Measurements from ENCODE around the gene AGAP1. TPM values are rescaled to one million over a fixed set of nuclear protein-coding genes. Genes with fewer than 3 reads are reported as not detected.

Gene AGAP1
- total RNA-seq, 2 experiments from 2014 or later = 0.95 to 1.1 TPM

GRCh38 chr2:235831755-235832154, 337.9 kb downstream of the AGAP1 start:
- Mint-ChIP-seq H3K27ac (no peak overlapping the region), H3K27me3 (ENCODE audit: low read depth) (peaks cover 2% of the 10 kb centered on the region), H3K4me3 (no peak overlapping the region), H3K9me3 (no peaks in the 10 kb centered on the region), H3K36me3 (ENCODE audit: low read depth) (no peaks in the 10 kb centered on the region), H3K4me1 (ENCODE audit: low read depth) (no peaks in the 10 kb centered on the region)
- no peak for DNase-seq
- intact Hi-C loops (cut with micrococcal nuclease) = no loop called here
- CTCF ChIA-PET = no interaction called here

GRCh38 chr2:235832941-235833340, 339.1 kb downstream of the AGAP1 start:
- Mint-ChIP-seq H3K27me3 (ENCODE audit: low read depth) (peaks cover 2% of the 10 kb centered on the region), H3K9me3 (no peaks in the 10 kb centered on the region), H3K36me3 (ENCODE audit: low read depth) (no peaks in the 10 kb centered on the region), H3K4me3 (no peak overlapping the region), H3K27ac (no peak overlapping the region), H3K4me1 (ENCODE audit: low read depth) (no peaks in the 10 kb centered on the region)
- intact Hi-C loops (cut with micrococcal nuclease) = no loop called here
- DNase-seq = no peak
- CTCF ChIA-PET = interaction anchor here (0.8 kb wide), 1 partner anchor 18 kb away, joined by 3 read pairs; no protein-coding TSS in a partner anchor

- no peaks in the 10 kb centered on the region for H3K9me3 Mint-ChIP-seq
- H3K36me3 Mint-ChIP-seq (ENCODE audit: low read depth) = no peaks in the 10 kb centered on the region
- no peak overlapping the region for H3K27ac Mint-ChIP-seq
- no peaks in the 10 kb centered on the region for H3K4me1 Mint-ChIP-seq (ENCODE audit: low read depth)
- DNase-seq = no peak
- H3K27me3 Mint-ChIP-seq (ENCODE audit: low read depth) = peaks cover 4% of the 10 kb centered on the region
- CTCF ChIA-PET = no interaction called here
- H3K4me3 Mint-ChIP-seq = no peak overlapping the region
- intact Hi-C loops (cut with micrococcal nuclease) = no loop called here
Measured at GRCh38 chr2:235833971-235834620, 340.3 kb downstream of the AGAP1 start.

GRCh38 chr2:235834781-235835180, 340.9 kb downstream of the AGAP1 start:
- no peaks in the 10 kb centered on the region for H3K4me1 Mint-ChIP-seq (ENCODE audit: low read depth)
- CTCF ChIA-PET = interaction anchor here (1.0 kb wide), 1 partner anchor 56 kb away, joined by 3 read pairs; no protein-coding TSS in a partner anchor
- no peak overlapping the region for H3K4me3 Mint-ChIP-seq
- no peak for DNase-seq
- no peaks in the 10 kb centered on the region for H3K36me3 Mint-ChIP-seq (ENCODE audit: low read depth)
- intact Hi-C loops (cut with micrococcal nuclease) = no loop called here
- peaks cover 4% of the 10 kb centered on the region for H3K27me3 Mint-ChIP-seq (ENCODE audit: low read depth)
- no peak overlapping the region for H3K27ac Mint-ChIP-seq
- H3K9me3 Mint-ChIP-seq = no peaks in the 10 kb centered on the region

GRCh38 chr2:235835810-235836209, 342.0 kb downstream of the AGAP1 start:
- H3K27ac Mint-ChIP-seq = no peak overlapping the region
- peaks cover 4% of the 10 kb centered on the region for H3K27me3 Mint-ChIP-seq (ENCODE audit: low read depth)
- H3K36me3 Mint-ChIP-seq (ENCODE audit: low read depth) = no peaks in the 10 kb centered on the region
- H3K4me1 Mint-ChIP-seq (ENCODE audit: low read depth) = no peaks in the 10 kb centered on the region
- no peak overlapping the region for H3K4me3 Mint-ChIP-seq
- no peaks in the 10 kb centered on the region for H3K9me3 Mint-ChIP-seq
- CTCF ChIA-PET = interaction anchor here (1.0 kb wide), 1 partner anchor 57 kb away, joined by 3 read pairs; no protein-coding TSS in a partner anchor
- intact Hi-C loops (cut with micrococcal nuclease) = no loop called here
- no peak for DNase-seq

- Mint-ChIP-seq H3K36me3 (ENCODE audit: low read depth) (no peaks in the 10 kb centered on the region), H3K9me3 (no peaks in the 10 kb centered on the region), H3K4me1 (ENCODE audit: low read depth) (no peaks in the 10 kb centered on the region), H3K27ac (no peak overlapping the region), H3K27me3 (ENCODE audit: low read depth) (peaks cover 4% of the 10 kb centered on the region), H3K4me3 (no peak overlapping the region)
- intact Hi-C loops (cut with micrococcal nuclease) = no loop called here
- DNase-seq = no peak
- CTCF ChIA-PET = no interaction called here
Measured at GRCh38 chr2:235836491-235836911, 342.7 kb downstream of the AGAP1 start.

GRCh38 chr2:235839226-235839625, 345.4 kb downstream of the AGAP1 start:
- Mint-ChIP-seq H3K36me3 (ENCODE audit: low read depth) (no peaks in the 10 kb centered on the region), H3K27me3 (ENCODE audit: low read depth) (peaks cover 4% of the 10 kb centered on the region), H3K9me3 (no peaks in the 10 kb centered on the region), H3K27ac (no peak overlapping the region), H3K4me3 (no peak overlapping the region), H3K4me1 (ENCODE audit: low read depth) (no peaks in the 10 kb centered on the region)
- DNase-seq = no peak
- CTCF ChIA-PET = no interaction called here
- intact Hi-C loops (cut with micrococcal nuclease) = no loop called here

GRCh38 chr2:235839974-235840373, 346.1 kb downstream of the AGAP1 start:
- intact Hi-C loops (cut with micrococcal nuclease) = no loop called here
- DNase-seq = no peak
- H3K27me3 Mint-ChIP-seq (ENCODE audit: low read depth) = peaks cover 7% of the 10 kb centered on the region
- no peaks in the 10 kb centered on the region for H3K9me3 Mint-ChIP-seq
- H3K27ac Mint-ChIP-seq = no peak overlapping the region
- no peak overlapping the region for H3K4me3 Mint-ChIP-seq
- no peaks in the 10 kb centered on the region for H3K4me1 Mint-ChIP-seq (ENCODE audit: low read depth)
- CTCF ChIA-PET = no interaction called here
- H3K36me3 Mint-ChIP-seq (ENCODE audit: low read depth) = no peaks in the 10 kb centered on the region

- DNase-seq = no peak
- Mint-ChIP-seq H3K9me3 (no peaks in the 10 kb centered on the region), H3K36me3 (ENCODE audit: low read depth) (no peaks in the 10 kb centered on the region), H3K27me3 (ENCODE audit: low read depth) (peaks cover 4% of the 10 kb centered on the region), H3K27ac (no peak overlapping the region), H3K4me3 (no peak overlapping the region), H3K4me1 (ENCODE audit: low read depth) (no peaks in the 10 kb centered on the region)
- CTCF ChIA-PET = no interaction called here
- intact Hi-C loops (cut with micrococcal nuclease) = no loop called here
Measured at GRCh38 chr2:235841863-235842262, 348.0 kb downstream of the AGAP1 start.

- Mint-ChIP-seq H3K27me3 (ENCODE audit: low read depth) (peaks cover 4% of the 10 kb centered on the region), H3K4me1 (ENCODE audit: low read depth) (no peaks in the 10 kb centered on the region), H3K36me3 (ENCODE audit: low read depth) (no peaks in the 10 kb centered on the region), H3K27ac (no peak overlapping the region), H3K9me3 (no peaks in the 10 kb centered on the region), H3K4me3 (no peak overlapping the region)
- CTCF ChIA-PET = no interaction called here
- intact Hi-C loops (cut with micrococcal nuclease) = no loop called here
- DNase-seq = no peak
Measured at GRCh38 chr2:235842941-235843340, 349.1 kb downstream of the AGAP1 start.

GRCh38 chr2:235843591-235844395, 349.9 kb downstream of the AGAP1 start:
- DNase-seq = no peak
- no peaks in the 10 kb centered on the region for H3K36me3 Mint-ChIP-seq (ENCODE audit: low read depth)
- H3K9me3 Mint-ChIP-seq = no peaks in the 10 kb centered on the region
- CTCF ChIA-PET = no interaction called here
- no peak overlapping the region for H3K27ac Mint-ChIP-seq
- no peaks in the 10 kb centered on the region for H3K4me1 Mint-ChIP-seq (ENCODE audit: low read depth)
- no peak overlapping the region for H3K4me3 Mint-ChIP-seq
- H3K27me3 Mint-ChIP-seq (ENCODE audit: low read depth) = peaks cover 3% of the 10 kb centered on the region
- intact Hi-C loops (cut with micrococcal nuclease) = no loop called here

GRCh38 chr2:235844561-235844960, 350.7 kb downstream of the AGAP1 start:
- Mint-ChIP-seq H3K4me3 (no peak overlapping the region), H3K4me1 (ENCODE audit: low read depth) (no peaks in the 10 kb centered on the region), H3K9me3 (no peaks in the 10 kb centered on the region), H3K27ac (no peak overlapping the region), H3K27me3 (ENCODE audit: low read depth) (peaks cover 3% of the 10 kb centered on the region), H3K36me3 (ENCODE audit: low read depth) (no peaks in the 10 kb centered on the region)
- CTCF ChIA-PET = no interaction called here
- DNase-seq = no peak
- intact Hi-C loops (cut with micrococcal nuclease) = no loop called here

GRCh38 chr2:235845245-235845644, 351.4 kb downstream of the AGAP1 start:
- no peaks in the 10 kb centered on the region for H3K36me3 Mint-ChIP-seq (ENCODE audit: low read depth)
- no peaks in the 10 kb centered on the region for H3K4me1 Mint-ChIP-seq (ENCODE audit: low read depth)
- no peaks in the 10 kb centered on the region for H3K9me3 Mint-ChIP-seq
- no peak overlapping the region for H3K27ac Mint-ChIP-seq
- no peak for DNase-seq
- CTCF ChIA-PET = no interaction called here
- intact Hi-C loops (cut with micrococcal nuclease) = no loop called here
- no peak overlapping the region for H3K4me3 Mint-ChIP-seq
- H3K27me3 Mint-ChIP-seq (ENCODE audit: low read depth) = peaks cover 3% of the 10 kb centered on the region

Measured in activated naive CD4-positive, alpha-beta T cell treated with anti-CD3 and anti-CD28 coated beads for 36 hours (primary cell).